ENCODE results near the gene AACS. TPM values are rescaled to one million over a fixed set of nuclear protein-coding genes. Genes with fewer than 3 reads are reported as not detected.
A peak's percentile ranks its signal among the peaks of the same experiment; 100 is the strongest.

Gene AACS
- total RNA-seq, 1 experiment from 2014 or later, result 31.3 TPM

GRCh38 chr12:125185740-125186470, 120.7 kb downstream of the AACS start, which contains the start of gene TMEM132B:
Gene TMEM132B (plus strand): TSS chr12:125186386.
- Mint-ChIP-seq H3K4me1 (ENCODE audit: low read depth, unreplicated experiment) (no peaks in the 10 kb centered on the region), H3K27ac (ENCODE audit: unreplicated experiment) (no peak within 1 kb of the TSS), H3K27me3 (ENCODE audit: insufficient read depth, unreplicated experiment) (peaks cover 40% of the 10 kb centered on the region), H3K9me3 (ENCODE audit: unreplicated experiment) (no peaks in the 10 kb centered on the region), H3K4me3 (ENCODE audit: unreplicated experiment) (peak within 1 kb of the TSS; percentile 47), H3K36me3 (ENCODE audit: insufficient read depth, unreplicated experiment) (no peaks in the 10 kb centered on the region)
- TF ChIP-seq, protein P1, sequence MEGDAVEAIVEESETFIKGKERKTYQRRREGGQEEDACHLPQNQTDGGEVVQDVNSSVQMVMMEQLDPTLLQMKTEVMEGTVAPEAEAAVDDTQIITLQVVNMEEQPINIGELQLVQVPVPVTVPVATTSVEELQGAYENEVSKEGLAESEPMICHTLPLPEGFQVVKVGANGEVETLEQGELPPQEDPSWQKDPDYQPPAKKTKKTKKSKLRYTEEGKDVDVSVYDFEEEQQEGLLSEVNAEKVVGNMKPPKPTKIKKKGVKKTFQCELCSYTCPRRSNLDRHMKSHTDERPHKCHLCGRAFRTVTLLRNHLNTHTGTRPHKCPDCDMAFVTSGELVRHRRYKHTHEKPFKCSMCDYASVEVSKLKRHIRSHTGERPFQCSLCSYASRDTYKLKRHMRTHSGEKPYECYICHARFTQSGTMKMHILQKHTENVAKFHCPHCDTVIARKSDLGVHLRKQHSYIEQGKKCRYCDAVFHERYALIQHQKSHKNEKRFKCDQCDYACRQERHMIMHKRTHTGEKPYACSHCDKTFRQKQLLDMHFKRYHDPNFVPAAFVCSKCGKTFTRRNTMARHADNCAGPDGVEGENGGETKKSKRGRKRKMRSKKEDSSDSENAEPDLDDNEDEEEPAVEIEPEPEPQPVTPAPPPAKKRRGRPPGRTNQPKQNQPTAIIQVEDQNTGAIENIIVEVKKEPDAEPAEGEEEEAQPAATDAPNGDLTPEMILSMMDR (IDR thresholded peaks at IDR 0.05; ENCODE audit: insufficient read depth in 1 of 2, low read depth in 1 of 2, low read length in 1 of 2, severe bottlenecking in 1 of 2, unreplicated experiment in 1 of 2), result peak in 1 of 2 experiments; percentile 15
- Histone ChIP-seq H3K27me3 (replicated peaks; ENCODE audit: control insufficient read depth, insufficient read depth, low read length) (peaks cover 6% of the 10 kb centered on the region), H3K4me1 (no peaks in the 10 kb centered on the region), H3K4me3 (ENCODE audit: low read depth, low read length) (peak within 1 kb of the TSS; percentile 20; the same call in 1 of the 2 replicates), H3K36me3 (ENCODE audit: control insufficient read depth, insufficient read depth, low read length) (no peaks in the 10 kb centered on the region), H3K9me3 (no peaks in the 10 kb centered on the region)
- POLR2A ChIA-PET, result no interaction called here
- CTCF ChIA-PET, result interaction anchor here (1.5 kb wide), 1 partner anchor 17 kb away, joined by 6 read pairs; no protein-coding TSS in a partner anchor
- intact Hi-C loops (cut with micrococcal nuclease; ENCODE audit: unreplicated experiment), result no loop called here
- peak; percentile 69 for DNase-seq
- no TSS peak for BruUV-seq (replicated peaks)

GRCh38 chr12:125186471-125187147, 121.4 kb downstream of the AACS start:
- no peaks in the 10 kb centered on the region for H3K36me3 ChIP-seq (ENCODE audit: control insufficient read depth, insufficient read depth, low read length)
- TF ChIP-seq, protein P1 (IDR thresholded peaks at IDR 0.05; ENCODE audit: insufficient read depth in 1 of 2, low read depth in 1 of 2, low read length in 1 of 2, severe bottlenecking in 1 of 2, unreplicated experiment in 1 of 2), result no peak
- H3K4me3 Mint-ChIP-seq (ENCODE audit: unreplicated experiment), result peak overlapping the region; percentile 47
- H3K36me3 Mint-ChIP-seq (ENCODE audit: insufficient read depth, unreplicated experiment), result peaks cover 2% of the 10 kb centered on the region
- no peaks in the 10 kb centered on the region for H3K4me1 ChIP-seq
- H3K9me3 ChIP-seq, result no peaks in the 10 kb centered on the region
- POLR2A ChIA-PET, result no interaction called here
- H3K4me3 ChIP-seq (ENCODE audit: low read depth, low read length), result peak overlapping the region; percentile 20; the same call in 1 of the 2 replicates
- CTCF ChIA-PET, result interaction anchor here (1.5 kb wide), 1 partner anchor 16 kb away, joined by 6 read pairs; no protein-coding TSS in a partner anchor
- peaks cover 6% of the 10 kb centered on the region for H3K27me3 ChIP-seq (replicated peaks; ENCODE audit: control insufficient read depth, insufficient read depth, low read length)
- no peaks in the 10 kb centered on the region for H3K4me1 Mint-ChIP-seq (ENCODE audit: low read depth, unreplicated experiment)
- no TSS peak for BruUV-seq (replicated peaks)
- no peaks in the 10 kb centered on the region for H3K9me3 Mint-ChIP-seq (ENCODE audit: unreplicated experiment)
- H3K27me3 Mint-ChIP-seq (ENCODE audit: insufficient read depth, unreplicated experiment), result peaks cover 37% of the 10 kb centered on the region
- DNase-seq, result no peak
- no peak overlapping the region for H3K27ac Mint-ChIP-seq (ENCODE audit: unreplicated experiment)
- intact Hi-C loops (cut with micrococcal nuclease; ENCODE audit: unreplicated experiment), result no loop called here

GRCh38 chr12:125187148-125187745, 122.0 kb downstream of the AACS start:
- no peak overlapping the region for H3K27ac Mint-ChIP-seq (ENCODE audit: unreplicated experiment)

More at GRCh38 chr12:125187148-125187745, 122.0 kb downstream of the AACS start:
- intact Hi-C loops (cut with micrococcal nuclease; ENCODE audit: unreplicated experiment), result no loop called here
- no peaks in the 10 kb centered on the region for H3K36me3 ChIP-seq (ENCODE audit: control insufficient read depth, insufficient read depth, low read length)
- no peaks in the 10 kb centered on the region for H3K4me1 Mint-ChIP-seq (ENCODE audit: low read depth, unreplicated experiment)
- ChIA-PET CTCF (interaction anchor here (0.7 to 1.5 kb wide), 2 partner anchors 16 to 41 kb away, joined by 5 to 6 read pairs; no protein-coding TSS in a partner anchor), POLR2A (interaction anchor here (0.6 kb wide), 1 partner anchor 202 kb away, joined by 4 read pairs; no protein-coding TSS in a partner anchor)
- H3K27me3 ChIP-seq (replicated peaks; ENCODE audit: control insufficient read depth, insufficient read depth, low read length), result peaks cover 6% of the 10 kb centered on the region
- peaks cover 36% of the 10 kb centered on the region for H3K27me3 Mint-ChIP-seq (ENCODE audit: insufficient read depth, unreplicated experiment)
- H3K4me3 Mint-ChIP-seq (ENCODE audit: unreplicated experiment), result peak overlapping the region; percentile 47
- BruUV-seq (replicated peaks), result no TSS peak
- no peaks in the 10 kb centered on the region for H3K9me3 ChIP-seq
- H3K36me3 Mint-ChIP-seq (ENCODE audit: insufficient read depth, unreplicated experiment), result peaks cover 4% of the 10 kb centered on the region
- H3K4me1 ChIP-seq, result no peaks in the 10 kb centered on the region
- DNase-seq, result no peak
- H3K4me3 ChIP-seq (ENCODE audit: low read depth, low read length), result no peak overlapping the region; the same call in 1 of the 2 replicates
- TF ChIP-seq, protein P1 (IDR thresholded peaks at IDR 0.05; ENCODE audit: insufficient read depth in 1 of 2, low read depth in 1 of 2, low read length in 1 of 2, severe bottlenecking in 1 of 2, unreplicated experiment in 1 of 2), result no peak
- no peaks in the 10 kb centered on the region for H3K9me3 Mint-ChIP-seq (ENCODE audit: unreplicated experiment)
